GM21737 (cell line): ENCODE results near the gene ZDHHC8.

Experiments
- ATAC-seq: cut with Tn5 transposase; IDR thresholded peaks from one replicate; pipeline ENCODE4 v1.9.1; 2021; ENCODE audit warnings: mild to moderate bottlenecking, moderate library complexity; ENCODE audit not compliant: unreplicated experiment

The ZDHHC8 gene

GRCh38 chr22:20127869-20128618 lies 3.6 kb upstream of the ZDHHC8 start:
- no peak for ATAC-seq

GRCh38 chr22:20128619-20128901 lies 3.0 kb upstream of the ZDHHC8 start:
- ATAC-seq: no peak

DNA sequence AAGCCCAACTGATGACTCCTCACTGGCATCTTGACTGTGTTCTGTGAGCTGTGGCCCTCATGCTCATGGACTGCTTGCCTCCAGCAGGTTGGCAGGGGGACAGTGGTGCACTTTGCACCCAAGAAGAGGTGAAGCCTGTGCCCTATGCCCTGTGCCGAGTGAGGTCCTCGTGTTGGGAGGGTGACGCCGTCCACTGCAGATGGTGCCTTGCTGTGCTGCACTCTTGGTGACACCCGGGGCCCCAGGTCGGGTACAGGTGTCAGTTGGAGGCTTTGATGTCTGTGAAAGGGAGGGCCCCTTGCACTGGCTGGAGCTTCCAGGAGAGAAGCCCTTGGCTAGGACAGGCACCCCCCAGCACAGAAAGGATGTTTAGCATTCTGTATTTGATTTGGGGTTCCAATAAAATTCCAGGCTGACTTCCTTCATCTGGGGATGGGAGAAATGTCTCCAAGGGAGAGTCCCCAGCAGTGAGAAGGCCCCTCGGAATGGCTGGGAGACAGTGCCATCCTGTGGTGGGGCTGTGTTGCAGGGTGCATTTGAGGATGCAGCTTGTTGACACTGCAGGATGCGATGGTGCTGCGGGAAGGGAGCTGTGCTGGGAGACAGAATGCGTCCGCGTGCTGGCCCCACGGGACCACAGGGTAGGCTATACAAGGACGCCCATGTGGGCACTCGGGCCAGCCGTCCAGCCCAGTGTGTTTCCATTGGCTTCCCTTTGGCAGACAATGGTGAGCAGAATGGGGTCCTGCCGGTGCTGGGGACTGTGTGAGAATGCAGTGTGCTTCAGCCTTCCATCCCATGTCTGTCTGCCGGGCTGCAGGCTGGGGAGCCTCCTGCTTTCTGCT lies 2.5 kb upstream of the ZDHHC8 start:
- ATAC-seq: no peak

GRCh38 chr22:20129747-20130014 lies 1.9 kb upstream of the ZDHHC8 start:
- no peak for ATAC-seq

- ATAC-seq: no peak
These were observed 1.3 kb upstream of the ZDHHC8 start for GRCh38 chr22:20130319-20130718.

DNA sequence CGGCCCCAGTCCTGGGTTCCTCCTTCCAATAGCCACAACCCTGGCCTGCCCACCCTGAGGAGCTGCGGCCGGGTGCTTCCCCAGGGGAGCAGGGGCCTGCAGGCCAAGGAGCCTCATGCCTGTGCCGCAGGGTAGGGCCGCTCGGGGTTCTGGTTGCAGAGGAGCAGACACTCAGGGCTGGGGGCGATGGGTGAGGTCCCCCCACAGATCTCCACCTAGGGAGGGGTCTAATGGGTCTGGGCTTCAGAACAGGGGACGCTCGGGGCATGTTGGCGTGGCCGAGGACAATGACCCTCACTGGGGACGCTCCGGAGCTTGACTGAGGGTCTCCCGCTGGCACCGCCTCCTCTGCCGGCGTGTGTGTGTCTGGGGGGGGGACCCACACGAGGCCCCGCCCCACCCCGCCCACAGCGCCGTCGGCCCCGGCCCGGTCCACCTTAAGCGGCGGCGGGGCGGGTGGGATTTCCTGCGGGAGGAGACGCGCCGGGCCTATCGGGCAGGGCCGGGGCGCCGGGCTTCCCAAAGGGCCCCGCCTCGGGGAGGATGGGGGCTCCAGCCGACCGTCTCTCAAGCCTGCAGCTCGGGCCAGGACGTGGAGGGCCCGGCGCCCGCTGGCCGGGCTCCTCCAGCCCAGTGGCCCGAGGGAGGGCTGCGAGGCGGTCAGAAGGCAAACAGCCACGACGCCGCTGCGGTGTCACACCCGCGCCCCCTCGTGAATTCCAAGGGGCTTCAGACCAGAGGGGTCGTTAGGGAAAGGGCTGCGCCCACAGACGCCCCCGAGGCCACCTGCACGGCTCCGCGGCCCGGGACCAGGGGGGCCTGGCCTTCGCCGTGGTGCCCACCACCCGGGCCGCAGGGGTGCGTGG lies 640 bp upstream of the ZDHHC8 start:
- ATAC-seq: peak; percentile 41

DNA sequence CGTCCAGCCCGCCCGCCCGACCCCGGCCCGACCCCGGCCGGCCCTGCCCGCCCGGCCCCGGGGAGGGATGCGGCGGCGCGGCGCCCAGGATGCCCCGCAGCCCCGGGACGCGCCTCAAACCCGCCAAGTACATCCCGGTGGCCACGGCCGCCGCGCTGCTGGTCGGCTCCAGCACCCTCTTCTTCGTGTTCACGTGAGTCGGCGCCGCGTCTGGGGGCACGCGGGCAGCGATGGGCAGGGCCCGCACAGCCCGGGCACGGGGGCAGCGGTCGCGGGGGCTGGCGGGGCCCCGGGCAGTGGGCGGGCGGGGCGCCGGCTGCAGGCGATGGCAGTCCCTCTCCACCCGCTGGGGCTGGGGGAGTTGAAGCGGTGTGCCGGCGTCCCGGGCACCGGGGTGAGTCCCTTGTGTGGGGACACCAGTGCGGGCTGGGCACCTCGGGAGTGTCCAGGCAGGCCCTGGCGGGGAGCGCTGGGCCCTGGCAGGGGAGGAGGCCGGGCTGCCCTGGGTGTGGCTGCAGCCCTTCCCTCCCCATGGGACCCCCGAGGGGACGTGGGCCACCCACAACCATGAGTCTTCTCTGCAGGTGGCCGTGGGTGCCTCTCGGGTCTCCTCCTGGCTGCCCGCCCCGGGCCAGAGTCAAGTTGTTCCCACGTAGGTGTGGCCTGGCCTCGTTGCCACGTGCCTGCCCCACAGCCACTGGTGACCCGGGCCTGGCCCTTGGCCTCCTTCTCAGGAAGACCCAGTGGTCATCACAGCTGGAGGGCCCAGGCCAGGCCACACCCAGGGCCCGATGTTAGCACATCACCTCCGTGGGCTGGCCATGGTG lies 468 bp downstream of the ZDHHC8 start:
- no peak for ATAC-seq

DNA sequence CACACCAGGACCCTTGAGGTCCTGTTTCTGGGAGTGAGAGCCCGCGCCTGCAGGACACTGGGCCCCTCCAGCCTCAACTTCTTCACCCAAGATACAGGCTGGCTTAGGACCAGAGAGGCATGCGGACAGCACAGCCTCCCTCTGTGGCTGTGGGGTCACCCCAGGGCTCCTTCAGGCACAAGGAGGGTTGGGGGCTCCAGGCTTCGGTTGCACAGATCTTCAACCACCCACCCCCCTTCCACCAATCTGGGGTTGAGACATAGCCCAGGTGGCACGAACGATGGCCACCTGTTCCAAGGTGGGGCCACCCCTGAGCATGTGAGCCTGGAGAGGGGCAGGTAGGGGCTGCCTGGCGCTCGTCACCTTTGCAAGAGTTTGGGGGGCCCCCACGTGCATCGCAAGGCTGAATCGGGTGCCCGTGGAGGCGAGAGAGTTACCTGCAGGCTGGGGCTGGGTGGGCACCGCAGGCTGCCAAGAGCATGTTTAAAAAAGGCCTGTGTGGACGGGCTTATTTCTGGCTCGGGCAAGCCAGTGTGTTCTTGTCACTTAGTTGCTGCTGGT lies 1.2 kb downstream of the ZDHHC8 start:
- ATAC-seq: no peak

- ATAC-seq: no peak
These were observed 2.4 kb downstream of the ZDHHC8 start for GRCh38 chr22:20133930-20134549.

- ATAC-seq: no peak
These were observed 3.7 kb downstream of the ZDHHC8 start for GRCh38 chr22:20135265-20135664.

DNA sequence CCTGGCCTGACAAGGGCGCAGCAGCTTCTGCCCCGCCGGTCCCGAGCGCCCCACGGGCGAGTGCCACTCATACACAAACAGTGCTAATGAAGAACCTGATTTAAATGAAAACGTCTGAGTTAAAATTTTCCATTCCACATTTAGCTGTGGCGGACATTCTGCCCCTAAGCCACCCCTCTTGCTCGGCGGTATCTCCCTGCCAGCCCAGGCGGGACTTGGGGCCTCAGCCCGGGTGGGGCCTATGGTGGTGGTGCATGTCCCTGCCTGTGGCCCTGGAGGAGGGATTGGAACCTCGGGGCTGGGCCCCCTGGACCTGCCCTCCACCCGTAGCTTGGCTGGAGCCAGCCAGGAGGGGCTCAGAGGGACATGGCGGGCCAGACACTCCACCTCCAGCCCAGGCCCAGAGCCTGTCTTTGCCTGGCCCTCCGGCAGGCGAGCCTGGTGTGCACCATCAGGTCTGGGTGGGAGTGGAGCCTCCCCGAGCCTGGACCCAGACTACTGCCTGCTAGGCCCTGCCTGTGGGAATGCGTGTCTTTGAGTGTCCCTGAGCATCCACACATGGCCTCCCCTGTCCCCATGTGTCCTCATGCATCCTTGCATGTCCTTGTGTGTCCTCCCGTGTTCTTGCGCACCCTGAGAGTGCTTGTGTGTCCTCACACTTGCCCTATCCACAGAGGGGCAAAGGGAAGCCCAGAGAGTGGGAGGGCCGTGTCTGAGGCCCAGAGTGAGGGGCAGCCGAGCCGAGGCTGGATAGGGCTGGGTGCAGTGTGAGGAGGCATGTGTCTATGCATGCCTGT lies 4.4 kb downstream of the ZDHHC8 start:
- ATAC-seq: no peak

DNA sequence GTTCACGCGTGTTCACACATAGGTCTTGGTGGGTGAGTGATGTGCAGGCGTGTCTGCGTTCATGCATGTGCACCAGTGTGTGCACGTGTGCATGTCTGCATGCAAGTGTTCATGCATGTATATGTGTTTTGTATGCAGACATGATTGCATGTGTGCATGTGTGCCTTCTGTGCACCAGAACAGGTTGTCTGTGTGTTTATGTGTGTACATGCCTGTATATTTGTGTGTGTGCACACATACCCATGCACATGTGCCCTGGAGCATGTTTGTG lies 4.9 kb downstream of the ZDHHC8 start:
- ATAC-seq: no peak

DNA sequence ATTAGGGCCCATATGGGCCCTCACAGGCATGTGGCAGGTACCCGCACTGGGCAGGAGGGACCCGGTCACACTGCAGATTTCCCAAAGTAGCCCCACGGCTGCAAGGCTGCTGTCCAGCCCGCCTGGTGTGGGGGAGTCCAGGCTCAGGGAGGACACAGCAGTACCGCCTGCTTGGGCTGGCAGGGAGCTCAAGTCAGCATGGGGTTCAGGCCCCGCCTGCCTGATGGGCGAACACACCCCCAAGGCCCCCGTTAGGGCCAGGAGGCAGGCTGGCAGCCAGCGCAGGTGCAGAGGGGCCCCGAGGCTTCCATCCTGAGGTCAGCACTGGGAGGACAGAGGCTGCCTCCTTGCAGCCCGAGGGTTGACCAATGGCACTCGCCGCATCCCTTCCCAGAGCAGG lies 5.5 kb downstream of the ZDHHC8 start:
- ATAC-seq: no peak

DNA sequence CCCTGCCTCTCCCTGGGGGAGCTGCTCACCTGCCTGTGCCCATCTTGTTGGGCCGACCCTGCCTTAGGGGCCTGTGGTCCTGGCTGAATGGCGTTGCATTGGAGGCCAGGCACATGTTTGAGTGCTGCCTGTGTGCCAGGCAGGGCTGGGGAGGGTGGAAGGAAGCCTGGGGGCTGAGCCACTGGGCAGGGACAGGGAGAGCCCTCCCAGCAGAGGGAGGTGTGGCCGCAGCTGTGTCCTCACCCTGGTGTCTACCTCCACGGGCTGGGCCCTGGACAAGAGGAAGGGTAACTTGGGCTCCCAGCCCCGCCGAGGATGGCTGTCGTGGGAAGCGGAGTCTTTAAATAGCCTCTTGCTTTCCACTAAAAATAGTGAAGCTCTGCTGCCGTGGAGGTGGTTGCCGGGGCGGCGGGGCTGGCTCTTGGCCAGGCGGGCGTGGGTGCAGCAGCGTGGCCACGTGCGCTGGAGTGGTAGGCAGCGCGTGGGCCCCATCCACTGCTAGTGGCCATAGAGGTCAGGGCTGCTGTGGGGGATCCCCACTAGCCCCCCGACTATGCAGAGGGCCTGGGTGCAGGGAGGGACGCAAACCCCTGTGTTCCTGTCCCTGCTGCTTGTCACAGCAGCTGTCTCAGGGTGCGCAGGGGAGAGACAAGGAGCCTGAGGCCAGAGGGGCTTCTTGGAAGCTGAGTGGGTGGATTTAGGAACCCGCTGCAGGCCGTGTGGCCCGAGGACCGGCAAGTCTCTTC lies 6.2 kb downstream of the ZDHHC8 start:
- no peak for ATAC-seq

DNA sequence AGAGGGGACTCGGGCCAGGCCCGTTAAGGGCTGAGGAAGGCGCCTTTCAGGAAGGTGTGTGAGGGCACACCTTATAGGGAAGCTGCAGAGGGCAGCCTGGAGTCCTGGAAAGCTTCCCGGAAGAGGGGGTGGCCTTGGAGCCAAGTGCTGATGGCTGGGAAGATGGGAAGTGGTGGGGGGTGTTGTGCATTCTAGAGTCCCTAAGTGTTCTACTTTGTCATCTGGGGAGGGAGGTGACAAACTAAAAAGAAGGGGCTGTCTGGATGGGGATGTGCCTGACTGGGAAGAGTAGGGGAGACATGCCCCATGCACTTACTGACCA lies 6.8 kb downstream of the ZDHHC8 start:
- ATAC-seq: no peak

DNA sequence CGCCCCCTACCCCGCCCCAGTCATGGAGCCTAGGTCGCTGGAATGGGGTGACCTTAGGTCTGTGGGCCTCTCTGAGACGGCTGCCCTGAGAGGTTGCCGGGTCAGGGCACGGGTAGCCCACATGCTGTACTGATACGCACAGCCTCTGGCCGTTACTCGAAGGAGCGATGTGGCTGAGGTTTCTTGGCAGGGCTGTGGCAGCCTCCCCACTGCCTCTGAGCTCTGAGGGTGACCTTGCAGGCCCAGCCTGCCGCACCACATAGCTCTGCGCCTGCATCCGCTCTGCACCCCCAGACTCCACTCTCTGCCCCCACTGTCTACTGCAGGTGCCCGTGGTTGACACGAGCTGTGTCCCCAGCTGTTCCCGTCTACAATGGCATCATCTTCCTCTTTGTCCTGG lies 7.3 kb downstream of the ZDHHC8 start:
- ATAC-seq: no peak

DNA sequence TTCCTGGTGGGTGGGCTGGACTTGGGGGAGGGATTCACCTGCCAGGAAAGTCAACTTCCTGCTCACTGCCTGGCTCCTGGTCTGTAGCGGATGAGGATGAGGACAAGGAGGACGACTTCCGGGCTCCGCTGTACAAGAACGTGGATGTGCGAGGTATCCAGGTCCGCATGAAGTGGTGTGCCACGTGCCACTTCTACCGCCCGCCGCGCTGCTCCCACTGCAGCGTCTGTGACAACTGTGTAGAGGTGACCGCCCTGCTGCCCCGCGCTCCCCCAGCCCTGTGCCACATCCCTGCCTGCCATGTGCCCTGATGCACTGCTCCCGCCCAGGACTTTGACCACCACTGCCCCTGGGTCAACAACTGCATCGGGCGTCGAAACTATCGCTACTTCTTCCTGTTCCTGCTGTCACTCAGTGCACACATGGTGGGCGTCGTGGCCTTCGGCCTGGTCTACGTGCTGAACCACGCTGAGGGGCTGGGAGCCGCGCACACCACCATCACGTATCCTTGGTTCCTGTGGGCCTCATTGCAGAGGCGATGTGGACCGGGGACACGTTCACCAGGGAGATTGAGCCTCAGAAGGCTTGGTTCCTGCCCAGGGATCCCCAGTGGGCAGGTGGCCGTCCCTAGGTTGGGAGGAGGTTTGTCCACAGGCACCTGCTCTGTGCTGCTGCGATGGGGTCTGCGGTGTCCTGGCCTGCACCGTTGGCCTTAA lies 7.9 kb downstream of the ZDHHC8 start:
- no peak for ATAC-seq

DNA sequence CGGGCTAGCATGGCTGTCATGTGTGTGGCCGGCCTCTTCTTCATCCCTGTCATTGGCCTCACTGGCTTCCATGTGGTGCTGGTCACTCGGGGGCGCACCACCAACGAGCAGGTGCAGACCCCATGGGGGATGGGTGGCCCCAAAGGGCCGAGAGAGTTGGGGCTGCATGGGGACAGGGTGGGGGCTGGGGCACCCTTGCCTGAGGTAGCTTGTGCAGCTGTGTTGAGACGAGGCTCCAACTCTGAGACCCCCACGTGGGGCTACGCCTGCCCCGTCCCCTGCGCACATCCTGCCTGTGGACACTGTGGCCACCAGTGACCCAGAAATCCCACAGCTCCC lies 8.5 kb downstream of the ZDHHC8 start:
- ATAC-seq: no peak

GRCh38 chr22:20140521-20140964 lies 8.9 kb downstream of the ZDHHC8 start:
- ATAC-seq: no peak
